AML-193 (cell line): ENCODE data around the gene ASXL2.
"Not testable (repeated sequence)": the region's sequence is repeated elsewhere in the genome, so short reads cannot be mapped to it uniquely, and the experiment has no call there.

Experiments used
- DNase-seq, 2 experiments: peaks; one replicate each; lab custom pipeline; 2025; lab: John Stamatoyannopoulos, UW

Gene ASXL2

GRCh38 chr2:25735835-25736234 lies 142.5 kb downstream of the ASXL2 start:
- DNase-seq = no peak

- no peak for DNase-seq
These were observed 149.7 kb downstream of the ASXL2 start for GRCh38 chr2:25728559-25728958.

- no peak for DNase-seq
These were observed 151.8 kb downstream of the ASXL2 start for GRCh38 chr2:25726522-25726921.

- no peak for DNase-seq
These were observed 152.4 kb downstream of the ASXL2 start for GRCh38 chr2:25725877-25726276.

- no peak for DNase-seq
These were observed 153.5 kb downstream of the ASXL2 start for GRCh38 chr2:25724756-25725155.

- DNase-seq = no peak
These were observed 156.1 kb downstream of the ASXL2 start for GRCh38 chr2:25722224-25722623.

GRCh38 chr2:25720575-25720974 lies 157.7 kb downstream of the ASXL2 start:
- DNase-seq = no peak

- peak in 1 of 2 experiments; percentile 14 for DNase-seq
These were observed 163.5 kb downstream of the ASXL2 start for GRCh38 chr2:25714740-25715139.

- no peak for DNase-seq
These were observed 165.8 kb downstream of the ASXL2 start for GRCh38 chr2:25712455-25712854.

GRCh38 chr2:25711675-25712354 lies 166.5 kb downstream of the ASXL2 start:
- no peak for DNase-seq

GRCh38 chr2:25710750-25711149 lies 167.5 kb downstream of the ASXL2 start:
- DNase-seq = no peak

- DNase-seq = no peak
These were observed 168.9 kb downstream of the ASXL2 start for GRCh38 chr2:25709349-25709748.

- no peak for DNase-seq
These were observed 170.2 kb downstream of the ASXL2 start for GRCh38 chr2:25707927-25708590.

GRCh38 chr2:25705575-25705974 lies 172.7 kb downstream of the ASXL2 start:
- DNase-seq = not testable (repeated sequence)

GRCh38 chr2:25701801-25702200 lies 176.5 kb downstream of the ASXL2 start:
- no peak for DNase-seq

GRCh38 chr2:25700221-25700660 lies 178.0 kb downstream of the ASXL2 start:
- DNase-seq = peak; percentile 15 to 50

- DNase-seq = no peak
These were observed 179.1 kb downstream of the ASXL2 start for GRCh38 chr2:25699216-25699615.

- no peak for DNase-seq
These were observed 179.5 kb downstream of the ASXL2 start for GRCh38 chr2:25698752-25699151.

- DNase-seq = no peak
These were observed 180.5 kb downstream of the ASXL2 start for GRCh38 chr2:25697559-25698341.

GRCh38 chr2:25692737-25693445 lies 185.4 kb downstream of the ASXL2 start:
- no peak for DNase-seq

- DNase-seq = no peak
These were observed 186.1 kb downstream of the ASXL2 start for GRCh38 chr2:25692143-25692542.

GRCh38 chr2:25690058-25690457 lies 188.2 kb downstream of the ASXL2 start:
- DNase-seq = no peak
